ENCODE measurements around the gene GHR. TPM values are rescaled to one million over a fixed set of nuclear protein-coding genes. Genes with fewer than 3 reads are reported as not detected.

Gene GHR
- total and polyA plus RNA-seq, 12 donors, result 4.1 to 15.1 (median 11.5) TPM

GRCh38 chr5:42598311-42598710 lies 175.1 kb downstream of the GHR start:
- no peak for ATAC-seq
- Histone ChIP-seq H3K27me3 (no peaks in the 10 kb centered on the region), H3K4me3 (no peak overlapping the region), H3K27ac (no peak overlapping the region), H3K4me1 (peaks cover 0 to 47% (median 10%) of the 10 kb centered on the region in 9 donors), H3K36me3 (no peaks in the 10 kb centered on the region), H3K9me3 (no peaks in the 10 kb centered on the region)
- intact Hi-C loops (cut with DNase I), result loop anchor here in 2 of 10 donors (5.0 to 10.0 kb wide), 2 partner anchors 34 to 286 kb away; no protein-coding TSS in a partner anchor
- DNase-seq, result no peak
- no peak for TF ChIP-seq CTCF (IDR thresholded peaks at IDR 0.05)

GRCh38 chr5:42599106-42599505 lies 175.9 kb downstream of the GHR start:
- ATAC-seq, result no peak
- H3K4me3 ChIP-seq, result no peak overlapping the region
- DNase-seq, result no peak
- no peaks in the 10 kb centered on the region for H3K36me3 ChIP-seq
- no peaks in the 10 kb centered on the region for H3K27me3 ChIP-seq
- 85 to 91% methylated on average over 3 of the region's 3 CpGs for WGBS, 2 donors
- no peak for TF ChIP-seq CTCF (IDR thresholded peaks at IDR 0.05)
- H3K9me3 ChIP-seq, result no peaks in the 10 kb centered on the region
- intact Hi-C loops (cut with DNase I), result loop anchor here in 2 of 10 donors (5.0 to 10.0 kb wide), 2 partner anchors 33 to 286 kb away; no protein-coding TSS in a partner anchor
- H3K4me1 ChIP-seq, result peaks cover 0 to 43% (median 12%) of the 10 kb centered on the region in 9 donors
- no peak overlapping the region for H3K27ac ChIP-seq

- H3K4me1 ChIP-seq, result peaks cover 0 to 46% (median 22%) of the 10 kb centered on the region in 9 donors
- WGBS, 2 donors, result 97 to 100% methylated on average over 1 of the region's 1 CpG
- ATAC-seq, result no peak
- intact Hi-C loops (cut with DNase I), result no loop called here
- H3K27me3 ChIP-seq, result no peaks in the 10 kb centered on the region
- no peak overlapping the region for H3K4me3 ChIP-seq
- H3K27ac ChIP-seq, result no peak overlapping the region
- no peaks in the 10 kb centered on the region for H3K9me3 ChIP-seq
- no peak for DNase-seq
- H3K36me3 ChIP-seq, result no peaks in the 10 kb centered on the region
- TF ChIP-seq CTCF (IDR thresholded peaks at IDR 0.05), result no peak
Observed at GRCh38 chr5:42600441-42600840, 177.2 kb downstream of the GHR start.

- Histone ChIP-seq H3K36me3 (no peaks in the 10 kb centered on the region), H3K9me3 (no peaks in the 10 kb centered on the region), H3K27ac (no peak overlapping the region), H3K4me1 (peaks cover 0 to 23% (median 11%) of the 10 kb centered on the region in 9 donors), H3K4me3 (no peak overlapping the region), H3K27me3 (no peaks in the 10 kb centered on the region)
- TF ChIP-seq CTCF (IDR thresholded peaks at IDR 0.05), result no peak
- ATAC-seq (peak in 1 of 8 donors; percentile 17), DNase-seq (no peak)
- intact Hi-C loops (cut with DNase I), result no loop called here
Observed at GRCh38 chr5:42604171-42604711, 181.0 kb downstream of the GHR start.

Data from heart right ventricle (tissue), 16 donors.